ENCODE data around the gene GARIN3. TPM values are rescaled to one million over a fixed set of nuclear protein-coding genes. Genes with fewer than 3 reads are reported as not detected.

The GARIN3 gene
- total RNA-seq, 1 experiment from 2014 or later, result not detected

DNA sequence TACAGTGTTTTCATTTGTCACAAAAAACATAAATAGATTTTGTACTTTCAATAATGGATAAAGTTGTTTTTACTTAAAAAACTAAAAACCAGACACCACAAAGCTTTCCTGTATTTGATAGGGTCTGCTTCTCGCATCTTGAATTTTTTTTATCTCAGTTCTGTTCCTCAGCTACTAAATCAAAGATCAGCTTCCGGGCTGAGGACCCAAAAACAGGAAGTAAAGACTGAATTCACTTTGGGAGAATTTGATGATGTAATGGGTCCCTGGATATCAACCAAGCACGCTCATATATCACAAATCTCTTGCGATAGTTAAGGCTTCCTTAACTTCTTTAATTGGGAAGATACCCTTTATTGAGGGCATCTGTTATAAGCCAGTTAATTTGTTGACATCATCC lies 38.7 kb upstream of the GARIN3 start:
- Histone ChIP-seq H3K23me2 (ENCODE audit: insufficient read length, low read depth, low read length, poor library complexity, severe bottlenecking) (no peaks in the 10 kb centered on the region), H2BK5ac (ENCODE audit: insufficient read length, low read length) (no peak overlapping the region), H4K91ac (ENCODE audit: insufficient read length, low read depth, low read length) (no peak overlapping the region), H4K20me1 (ENCODE audit: control insufficient read depth, insufficient read depth, insufficient read length) (no peaks in the 10 kb centered on the region), H3K4me2 (ENCODE audit: insufficient read depth, insufficient read length, low read length) (no peak overlapping the region), H2BK15ac (ENCODE audit: low read depth, low read length) (no peak overlapping the region), H3K18ac (ENCODE audit: insufficient read length, low read depth, low read length) (no peak overlapping the region), H2BK12ac (ENCODE audit: insufficient read length, low read depth, low read length) (no peak overlapping the region), H3K27ac (ENCODE audit: insufficient read length, low read depth, low read length) (no peak overlapping the region), H3K79me1 (ENCODE audit: insufficient read depth, low read depth, low read length, poor library complexity, severe bottlenecking) (no peaks in the 10 kb centered on the region), H3T11ph (ENCODE audit: low read length) (no peak overlapping the region), H4K8ac (replicated peaks; ENCODE audit: insufficient read length, low read depth, low read length) (no peak overlapping the region), H3K56ac (ENCODE audit: insufficient read length, low read depth, low read length) (no peak overlapping the region), H2AFZ (ENCODE audit: low read length) (no peak overlapping the region), H2BK20ac (ENCODE audit: low read depth, low read length, poor library complexity, severe bottlenecking) (no peak overlapping the region), H3K27me3 (ENCODE audit: insufficient read depth, low read length) (no peaks in the 10 kb centered on the region), H4K5ac (ENCODE audit: insufficient read length, low read depth, low read length) (no peak overlapping the region), H2BK120ac (ENCODE audit: low read depth, low read length, poor library complexity, severe bottlenecking) (no peak overlapping the region), H3K23ac (ENCODE audit: insufficient read length, low read depth, low read length) (no peak overlapping the region), H3K9me3 (ENCODE audit: control insufficient read depth, low read depth, low read length) (no peaks in the 10 kb centered on the region), H3K14ac (ENCODE audit: insufficient read depth, low read length) (no peak overlapping the region), H3K79me2 (ENCODE audit: insufficient read depth, low read length) (no peaks in the 10 kb centered on the region), H2AK5ac (ENCODE audit: insufficient read length, low read length) (no peak overlapping the region), H3K4ac (ENCODE audit: low read depth, low read length) (no peak overlapping the region), H3K4me1 (ENCODE audit: insufficient read depth, low read length) (no peaks in the 10 kb centered on the region), H3K9ac (ENCODE audit: extremely low read depth, insufficient read length, low read length) (no peak overlapping the region)
- H3K4me1 Mint-ChIP-seq, result peaks cover 0 to 6% of the 10 kb centered on the region in 2 experiments; a peak in 2 of 4 replicates
- H3K27ac Mint-ChIP-seq, result no peak overlapping the region
- no peak overlapping the region for H3K4me3 Mint-ChIP-seq
- TF ChIP-seq, protein P1, sequence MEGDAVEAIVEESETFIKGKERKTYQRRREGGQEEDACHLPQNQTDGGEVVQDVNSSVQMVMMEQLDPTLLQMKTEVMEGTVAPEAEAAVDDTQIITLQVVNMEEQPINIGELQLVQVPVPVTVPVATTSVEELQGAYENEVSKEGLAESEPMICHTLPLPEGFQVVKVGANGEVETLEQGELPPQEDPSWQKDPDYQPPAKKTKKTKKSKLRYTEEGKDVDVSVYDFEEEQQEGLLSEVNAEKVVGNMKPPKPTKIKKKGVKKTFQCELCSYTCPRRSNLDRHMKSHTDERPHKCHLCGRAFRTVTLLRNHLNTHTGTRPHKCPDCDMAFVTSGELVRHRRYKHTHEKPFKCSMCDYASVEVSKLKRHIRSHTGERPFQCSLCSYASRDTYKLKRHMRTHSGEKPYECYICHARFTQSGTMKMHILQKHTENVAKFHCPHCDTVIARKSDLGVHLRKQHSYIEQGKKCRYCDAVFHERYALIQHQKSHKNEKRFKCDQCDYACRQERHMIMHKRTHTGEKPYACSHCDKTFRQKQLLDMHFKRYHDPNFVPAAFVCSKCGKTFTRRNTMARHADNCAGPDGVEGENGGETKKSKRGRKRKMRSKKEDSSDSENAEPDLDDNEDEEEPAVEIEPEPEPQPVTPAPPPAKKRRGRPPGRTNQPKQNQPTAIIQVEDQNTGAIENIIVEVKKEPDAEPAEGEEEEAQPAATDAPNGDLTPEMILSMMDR (conservative IDR thresholded peaks at IDR 0.05), result no peak
- H3K36me3 Mint-ChIP-seq (ENCODE audit: insufficient read depth in 1 of 3, low read depth in 3 of 3), result peaks cover 0 to 7% (median 0%) of the 10 kb centered on the region in 3 experiments; a peak in 2 of 7 replicates
- peaks cover 4 to 6% of the 10 kb centered on the region in 2 experiments; a peak in 3 of 5 replicates for H3K9me3 Mint-ChIP-seq
- H3K27me3 Mint-ChIP-seq (ENCODE audit: low read depth), result peaks cover 7% of the 10 kb centered on the region
- no peak for DNase-seq
- no CpG with 5 or more reads among the region's 4 CpGs for WGBS (ENCODE audit: extremely low coverage, insufficient read length, low lambda C conversion rate)

All from H9 (cell line).